Stimulated activated naive CD8-positive, alpha-beta T cell treated with anti-CD3 and anti-CD28 coated beads, Interleukin-15, Interleukin-2, amounts not matched to agents 100 ng/mL and 50 ng/mL, for 24 hours (primary cell): ENCODE results near the gene DUSP15.
A peak's percentile ranks its signal among the peaks of the same experiment; 100 is the strongest.
"Not testable (repeated sequence)": the region's sequence is repeated elsewhere in the genome, so short reads cannot be mapped to it uniquely, and the experiment has no call there.

Source experiments
- H3K27ac Mint-ChIP-seq: one replicate; pipeline ENCODE4 v1.8.0; 2021; ENCODE audit warnings: mild to moderate bottlenecking, mixed read lengths
- H3K27me3 Mint-ChIP-seq: one replicate; pipeline ENCODE4 v1.8.0; 2021; ENCODE audit warnings: mixed read lengths
- H3K36me3 Mint-ChIP-seq: one replicate; pipeline ENCODE4 v1.8.0; 2021; ENCODE audit warnings: low read depth, mixed read lengths
- H3K4me1 Mint-ChIP-seq: one replicate; pipeline ENCODE4 v1.8.0; 2021; ENCODE audit warnings: low read depth, mixed read lengths
- H3K4me3 Mint-ChIP-seq: one replicate; pipeline ENCODE4 v1.8.0; 2021; ENCODE audit warnings: mild to moderate bottlenecking, mixed read lengths
- H3K9me3 Mint-ChIP-seq: one replicate; pipeline ENCODE4 v1.8.0; 2021; ENCODE audit warnings: mixed read lengths

The DUSP15 gene

GRCh38 chr20:31869942-31870725 is at the start of gene DUSP15, which contains the start of gene TTLL9:
DUSP15 (minus strand) TSS chr20:31870527; CDS start chr20:31870337, 190 bp downstream.
TTLL9 (plus strand) TSS chr20:31870634; CDS start chr20:31871127, 493 bp downstream.
- Mint-ChIP-seq H3K4me3 (peak within 1 kb of the TSS; percentile 82), H3K27ac (peak within 1 kb of the TSS; percentile 29), H3K36me3 (no peaks in the 10 kb centered on the region), H3K9me3 (no peaks in the 10 kb centered on the region), H3K4me1 (peaks cover 13% of the 10 kb centered on the region), H3K27me3 (peaks cover 30% of the 10 kb centered on the region)

DNA sequence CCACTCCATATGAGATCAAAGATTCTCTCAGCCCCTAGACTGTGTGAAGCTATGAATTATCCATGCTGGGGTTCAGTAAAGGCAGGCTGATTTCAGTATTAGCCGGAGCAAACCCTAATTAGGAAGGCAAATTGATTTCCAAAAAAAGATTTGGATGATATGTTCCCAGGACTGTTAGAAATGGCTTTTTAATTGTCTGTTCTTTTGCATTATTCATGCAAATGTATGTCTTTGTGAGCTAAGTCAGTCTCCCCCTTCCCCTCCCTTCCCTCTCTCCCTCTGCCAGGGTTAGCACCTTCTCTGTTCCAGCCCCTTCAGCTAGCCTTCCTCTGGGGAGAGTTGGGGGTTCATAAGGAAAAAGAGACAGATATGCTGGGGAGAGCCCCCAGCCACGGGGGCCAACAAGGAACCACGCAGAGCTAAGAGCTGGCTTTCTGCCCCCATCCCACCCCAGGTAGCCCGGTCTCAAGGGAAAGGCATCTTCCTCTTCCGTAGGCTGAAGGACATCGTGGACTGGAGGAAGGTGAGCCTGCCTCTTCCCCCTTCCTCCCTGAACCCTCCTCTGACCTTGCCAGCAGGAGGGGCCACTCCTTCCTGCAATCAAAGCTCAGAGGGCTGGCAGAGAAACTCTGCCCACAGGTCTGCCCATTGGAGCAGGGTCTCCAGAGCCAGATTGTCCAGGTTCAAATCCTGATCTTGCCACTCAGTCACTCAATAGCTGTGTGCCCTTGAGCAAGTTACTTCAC is 49.3 kb upstream of the DUSP15 start:
- Mint-ChIP-seq H3K27me3 (peaks cover 31% of the 10 kb centered on the region), H3K4me3 (no peak overlapping the region), H3K36me3 (no peaks in the 10 kb centered on the region), H3K27ac (no peak overlapping the region), H3K4me1 (peaks cover 16% of the 10 kb centered on the region), H3K9me3 (no peaks in the 10 kb centered on the region)

GRCh38 chr20:31918466-31919105 is 48.3 kb upstream of the DUSP15 start:
- Mint-ChIP-seq H3K27ac (no peak overlapping the region), H3K36me3 (no peaks in the 10 kb centered on the region), H3K4me3 (no peak overlapping the region), H3K9me3 (no peaks in the 10 kb centered on the region), H3K27me3 (peaks cover 23% of the 10 kb centered on the region), H3K4me1 (peaks cover 6% of the 10 kb centered on the region)

DNA sequence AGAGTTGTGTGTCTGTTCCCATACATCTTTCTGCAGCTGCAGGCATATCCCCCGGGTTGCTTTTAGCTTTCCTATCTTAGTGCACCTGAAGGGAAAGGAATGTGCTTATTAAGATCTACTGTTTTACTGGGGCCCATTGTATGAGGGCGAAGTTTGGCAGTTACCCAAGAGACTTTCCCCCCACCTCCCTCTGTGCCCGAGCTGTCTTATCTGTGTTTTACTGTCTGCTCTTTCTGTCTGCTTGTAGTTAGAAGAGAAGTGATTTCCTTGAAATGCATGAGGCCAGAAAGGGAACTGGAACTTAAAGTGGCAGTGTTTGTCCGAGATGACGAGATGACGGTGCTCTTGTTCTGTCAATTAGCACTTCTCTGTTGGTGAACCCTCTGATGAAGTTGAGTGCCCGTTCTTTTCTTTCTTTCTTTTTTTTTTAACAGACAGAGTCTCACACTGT is 47.7 kb upstream of the DUSP15 start:
- Mint-ChIP-seq H3K27me3 (peaks cover 20% of the 10 kb centered on the region), H3K27ac (peak overlapping the region; percentile 26)
- H3K4me1 Mint-ChIP-seq, H3K9me3 Mint-ChIP-seq, H3K36me3 Mint-ChIP-seq, H3K4me3 Mint-ChIP-seq: not testable (repeated sequence)

- Mint-ChIP-seq H3K27me3 (peaks cover 20% of the 10 kb centered on the region), H3K9me3 (no peaks in the 10 kb centered on the region), H3K4me1 (no peaks in the 10 kb centered on the region), H3K27ac (no peak overlapping the region), H3K4me3 (no peak overlapping the region), H3K36me3 (no peaks in the 10 kb centered on the region)
Observed at GRCh38 chr20:31916708-31917107, 46.4 kb upstream of the DUSP15 start.

GRCh38 chr20:31915491-31916280 is 45.4 kb upstream of the DUSP15 start:
- no peaks in the 10 kb centered on the region for H3K4me1 Mint-ChIP-seq
- H3K36me3 Mint-ChIP-seq, result no peaks in the 10 kb centered on the region
- H3K27ac Mint-ChIP-seq, result no peak overlapping the region
- H3K9me3 Mint-ChIP-seq, result no peaks in the 10 kb centered on the region
- H3K27me3 Mint-ChIP-seq, result peaks cover 17% of the 10 kb centered on the region
- H3K4me3 Mint-ChIP-seq, result no peak overlapping the region

DNA sequence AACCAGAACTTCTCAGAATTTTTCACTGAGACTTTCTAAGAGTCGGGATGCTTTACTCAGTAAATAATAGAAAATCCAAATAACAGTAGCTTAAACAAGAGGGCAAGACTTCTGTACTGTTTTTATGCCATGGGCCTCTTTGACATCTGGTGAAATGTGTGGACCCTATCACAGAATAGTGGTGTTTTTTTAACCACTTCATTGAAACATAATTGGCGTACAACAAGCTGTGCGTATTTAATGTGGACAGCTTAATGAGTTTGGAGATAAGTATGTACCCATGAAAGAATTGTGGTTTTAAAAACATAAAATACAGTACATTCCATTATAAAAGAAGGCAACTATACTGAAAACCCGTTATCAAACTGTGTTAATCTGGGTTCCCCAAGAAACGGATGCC is 43.8 kb upstream of the DUSP15 start:
- H3K9me3 Mint-ChIP-seq, result no peaks in the 10 kb centered on the region
- peaks cover 15% of the 10 kb centered on the region for H3K27me3 Mint-ChIP-seq

DNA sequence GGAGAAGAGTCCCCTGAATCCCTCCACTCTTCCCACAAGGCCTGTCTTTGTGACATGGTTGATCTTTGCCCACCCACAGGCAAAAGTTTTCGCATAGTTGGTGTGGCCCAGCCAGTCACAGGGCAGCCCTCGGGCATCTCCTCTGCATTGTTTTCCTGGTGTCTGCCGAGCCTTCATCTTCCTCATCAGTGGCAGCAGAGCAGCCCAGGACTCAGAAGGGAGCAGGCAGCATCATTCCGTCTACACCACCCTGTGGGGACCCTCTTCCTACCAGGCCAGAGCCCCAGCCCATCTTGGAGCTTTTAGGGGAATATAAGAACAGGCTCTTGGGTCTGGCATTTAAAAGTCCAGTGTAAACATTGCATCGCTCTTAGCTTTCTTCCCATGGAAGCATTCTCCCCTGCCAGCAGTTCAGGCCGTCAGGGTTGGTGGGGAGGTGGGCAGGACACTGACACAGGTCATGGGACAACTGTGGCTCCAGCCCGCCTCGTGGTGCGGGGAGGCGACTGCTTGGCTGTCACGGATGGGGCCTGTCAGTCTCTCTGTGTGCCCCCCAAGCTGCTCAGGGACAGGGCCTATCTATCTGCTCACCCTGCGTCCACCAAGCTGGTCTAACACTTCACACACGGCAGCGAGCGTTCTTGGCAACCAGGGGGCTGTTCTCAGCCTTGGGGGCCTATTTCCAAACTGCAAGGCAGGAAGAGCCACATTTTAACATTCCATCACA is 43.3 kb upstream of the DUSP15 start:
- Mint-ChIP-seq H3K4me1 (no peaks in the 10 kb centered on the region), H3K9me3 (no peaks in the 10 kb centered on the region), H3K36me3 (no peaks in the 10 kb centered on the region), H3K27ac (no peak overlapping the region), H3K4me3 (no peak overlapping the region), H3K27me3 (peaks cover 14% of the 10 kb centered on the region)

More for the DNA sequence above, 43.8 kb upstream of the DUSP15 start:
- H3K4me1 Mint-ChIP-seq, result no peaks in the 10 kb centered on the region
- no peaks in the 10 kb centered on the region for H3K36me3 Mint-ChIP-seq
- H3K27ac Mint-ChIP-seq, result no peak overlapping the region
- no peak overlapping the region for H3K4me3 Mint-ChIP-seq

DNA sequence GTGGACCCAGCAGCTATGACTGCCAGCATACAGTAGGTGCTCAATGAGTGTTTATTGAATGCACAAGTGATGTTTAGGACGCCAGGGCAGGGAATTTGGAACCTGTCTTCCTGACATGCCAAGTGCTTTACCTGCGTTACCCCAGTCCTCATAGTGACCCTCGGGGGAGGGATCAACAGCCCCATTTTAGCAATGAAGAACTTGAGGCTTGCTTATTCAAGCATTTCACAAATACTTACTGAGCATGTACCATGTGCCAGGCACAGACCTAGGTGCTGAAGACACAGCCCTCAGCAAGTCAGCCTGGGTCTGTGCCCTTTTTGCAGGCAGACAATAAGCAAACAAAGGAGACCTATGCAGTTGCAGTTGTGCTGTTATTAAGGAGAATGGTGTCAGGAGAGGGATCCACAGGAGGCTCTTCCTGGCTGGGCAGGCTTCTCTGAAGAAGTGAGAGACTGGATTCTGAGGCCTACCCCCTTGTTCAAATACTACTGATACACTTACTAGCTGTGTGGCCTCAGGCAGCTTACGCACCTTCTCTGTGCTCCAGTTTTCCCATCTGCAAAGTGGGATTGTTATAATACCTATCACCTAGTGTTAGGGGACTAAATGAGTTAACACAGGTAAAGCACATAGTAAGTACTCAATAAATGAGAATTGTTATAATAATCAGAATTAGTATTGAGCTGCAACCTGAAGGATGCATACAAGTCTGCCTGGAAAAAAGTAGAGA is 39.9 kb upstream of the DUSP15 start:
- H3K4me3 Mint-ChIP-seq, result no peak overlapping the region
- H3K9me3 Mint-ChIP-seq, result no peaks in the 10 kb centered on the region
- no peaks in the 10 kb centered on the region for H3K4me1 Mint-ChIP-seq

DNA sequence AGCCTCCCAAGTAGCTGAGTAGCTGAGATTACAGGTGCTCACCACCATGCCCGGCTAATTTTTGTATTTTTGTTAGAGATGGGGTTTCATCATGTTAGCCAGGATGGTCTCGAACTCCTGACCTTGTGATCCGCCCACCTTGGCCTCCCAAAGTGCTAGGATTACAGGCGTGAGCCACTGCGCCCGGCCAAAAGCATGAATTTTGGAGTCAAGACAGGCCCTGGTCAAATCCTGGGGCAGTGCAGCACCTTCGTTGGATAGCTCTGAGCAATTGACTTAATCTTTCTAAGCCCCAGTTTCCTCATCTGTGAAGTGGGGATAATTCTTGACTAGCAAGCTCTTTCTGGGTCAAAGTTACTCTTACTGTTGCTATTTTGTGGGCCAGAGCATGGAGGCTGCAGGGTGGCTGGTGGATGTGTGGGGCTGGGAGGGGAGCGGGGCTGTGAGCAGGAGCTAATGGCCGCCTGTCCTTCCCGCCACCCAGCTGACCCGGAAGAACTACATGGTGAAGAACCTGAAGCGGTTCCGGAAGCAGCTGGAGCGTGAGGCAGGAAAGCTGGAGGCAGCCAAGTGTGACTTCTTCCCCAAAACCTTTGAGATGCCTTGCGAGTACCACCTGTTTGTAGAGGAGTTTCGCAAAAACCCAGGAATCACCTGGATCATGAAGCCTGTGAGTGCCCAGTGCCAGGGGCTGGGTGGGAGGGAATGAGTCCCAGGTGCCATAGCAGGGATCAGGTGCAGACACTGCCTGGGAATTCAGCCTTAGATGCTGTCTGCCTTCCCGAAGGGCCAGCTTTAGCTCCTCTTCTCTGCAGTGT is 39.1 kb upstream of the DUSP15 start:
- no peaks in the 10 kb centered on the region for H3K36me3 Mint-ChIP-seq
- H3K9me3 Mint-ChIP-seq, result no peaks in the 10 kb centered on the region
- no peak overlapping the region for H3K27ac Mint-ChIP-seq
- no peaks in the 10 kb centered on the region for H3K27me3 Mint-ChIP-seq
- no peak overlapping the region for H3K4me3 Mint-ChIP-seq
- no peaks in the 10 kb centered on the region for H3K4me1 Mint-ChIP-seq

More for the DNA sequence above, 39.9 kb upstream of the DUSP15 start:
- no peaks in the 10 kb centered on the region for H3K36me3 Mint-ChIP-seq
- no peaks in the 10 kb centered on the region for H3K27me3 Mint-ChIP-seq
- H3K27ac Mint-ChIP-seq, result no peak overlapping the region

GRCh38 chr20:31908424-31908823 is 38.1 kb upstream of the DUSP15 start:
- Mint-ChIP-seq H3K36me3 (no peaks in the 10 kb centered on the region), H3K4me3 (no peak overlapping the region), H3K27me3 (no peaks in the 10 kb centered on the region), H3K4me1 (no peaks in the 10 kb centered on the region), H3K9me3 (no peaks in the 10 kb centered on the region), H3K27ac (no peak overlapping the region)

- no peaks in the 10 kb centered on the region for H3K36me3 Mint-ChIP-seq
- H3K4me3 Mint-ChIP-seq, result no peak overlapping the region
- H3K4me1 Mint-ChIP-seq, result no peaks in the 10 kb centered on the region
- no peaks in the 10 kb centered on the region for H3K27me3 Mint-ChIP-seq
- H3K9me3 Mint-ChIP-seq, result no peaks in the 10 kb centered on the region
- no peak overlapping the region for H3K27ac Mint-ChIP-seq
Observed at GRCh38 chr20:31908016-31908415, 37.7 kb upstream of the DUSP15 start.

DNA sequence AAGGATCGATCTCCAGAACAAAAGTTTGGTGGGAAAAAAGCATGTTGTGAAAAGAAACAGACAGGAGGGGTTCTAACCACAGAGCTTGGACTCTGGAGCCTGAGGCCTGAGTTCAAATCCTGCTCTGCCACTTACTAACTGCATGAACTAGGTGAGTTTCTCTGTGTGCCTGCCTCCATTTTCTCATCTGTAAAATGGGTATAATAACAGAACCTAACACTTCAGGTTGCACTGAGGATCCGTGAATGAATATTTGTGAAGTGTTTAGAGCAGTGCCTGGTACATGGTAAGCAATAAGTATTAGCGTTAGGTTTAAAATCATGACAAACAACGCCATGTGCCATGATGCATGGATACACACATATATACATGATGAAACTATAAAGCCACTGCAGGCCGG is 36.7 kb upstream of the DUSP15 start:
- H3K9me3 Mint-ChIP-seq, result no peaks in the 10 kb centered on the region
- no peaks in the 10 kb centered on the region for H3K36me3 Mint-ChIP-seq
- H3K4me1 Mint-ChIP-seq, result no peaks in the 10 kb centered on the region
- H3K27ac Mint-ChIP-seq, result no peak overlapping the region
- no peak overlapping the region for H3K4me3 Mint-ChIP-seq
- H3K27me3 Mint-ChIP-seq, result no peaks in the 10 kb centered on the region
